ENCODE measurements around the gene ZSWIM4.

Gene ZSWIM4

GRCh38 chr19:13880059-13881043, 85.1 kb downstream of the ZSWIM4 start:
- DNase-seq, result peak; percentile 78

DNA sequence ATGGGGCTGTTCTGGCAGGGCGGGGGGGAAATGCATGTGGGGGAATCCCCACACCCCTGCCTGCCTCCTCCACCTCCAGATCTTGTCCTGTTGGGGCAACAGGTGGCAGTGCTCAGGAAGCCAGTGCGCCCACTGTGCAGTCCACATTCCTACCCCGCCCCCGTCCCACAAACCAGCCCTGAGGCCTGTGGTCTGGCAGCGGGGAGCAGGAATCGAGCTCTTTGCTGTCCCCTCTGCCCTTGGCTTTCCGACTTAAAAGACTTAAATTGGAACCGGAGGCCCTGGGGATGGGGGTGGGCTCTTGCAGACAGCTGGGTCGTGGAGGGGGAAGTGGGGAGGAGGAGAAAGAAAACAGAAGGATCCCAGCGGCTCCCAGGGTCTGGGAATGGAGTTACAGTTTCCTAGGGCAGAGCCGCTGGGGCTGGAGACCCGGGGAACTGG, 86.0 kb downstream of the ZSWIM4 start:
- no peak for DNase-seq
